Body of pancreas (tissue), 4 donors: ENCODE results near the gene ITGA2. TPM values are rescaled to one million over a fixed set of nuclear protein-coding genes. Genes with fewer than 3 reads are reported as not detected.

Experiments
- ATAC-seq: fragments of 150-250 bp; one replicate; pipeline ENCODE4 v1.9.1; 2016
- DNase-seq, 4 donors: peaks; one replicate each; pipeline ENCODE4 v3.0.0-alpha.2; 2019
- H3K27ac ChIP-seq, 4 donors: fragments of 200-600 bp; sonication (generic); 1 replicate in 3 of 4; 2 replicates in 1 of 4; pipeline versions ENCODE4 v1.5.1 to v1.6.1; 2016 to 2019; ENCODE audit warnings: mild to moderate bottlenecking in 1 of 4, mixed read lengths in 1 of 4, moderate library complexity in 1 of 4
- H3K27me3 ChIP-seq, 2 donors: fragments of 200-600 bp; sonication (generic); one replicate each; pipeline ENCODE4 v1.6.0; 2016; ENCODE audit warnings: mild to moderate bottlenecking in 1 of 2
- H3K36me3 ChIP-seq, 2 donors: fragments of 200-600 bp; sonication (generic); replicated peaks in 1 of 2; 2 replicates each; pipeline ENCODE4 v1.5.1; 2016; ENCODE audit warnings: low read depth in 2 of 2; ENCODE audit not compliant: insufficient read depth in 1 of 2
- H3K4me1 ChIP-seq: fragments of 200-600 bp; sonication (generic); one replicate; pipeline ENCODE4 v1.6.0; 2016
- H3K4me3 ChIP-seq, 2 donors: fragments of 200-600 bp; sonication (generic); 1 replicate in 1 of 2; 2 replicates in 1 of 2; pipeline ENCODE4 v1.5.1; 2016 to 2019
- H3K9me3 ChIP-seq, 3 donors: fragments of 200-600 bp; sonication (generic); 1 replicate in 2 of 3; 2 replicates in 1 of 3; pipeline ENCODE4 v1.5.1; 2016
- CTCF ChIP-seq, 7 experiments: fragments of 450-650 bp in 4 of 7; fragments of 200-600 bp in 3 of 7; sonication (generic) in 3 of 7; IDR thresholded peaks; one replicate each; pipeline ENCODE4 v1.5.1; 2016 to 2019; ENCODE audit warnings: antibody characterized with exemption in 7 of 7
- POLR2A ChIP-seq, 3 donors: fragments of 450-650 bp; IDR thresholded peaks; one replicate each; pipeline ENCODE4 v1.6.1; 2016; ENCODE audit warnings: antibody characterized with exemption in 3 of 3, mild to moderate bottlenecking in 2 of 3
- WGBS, 2 donors: methylation state at CpG; one replicate each; pipeline ENCODE4 v1.1.5; 2017; 5-methylcytosine and 5-hydroxymethylcytosine counted together
- intact Hi-C: fragments of 100-400 bp; cut with DNase I; formaldehyde crosslinking; loops from one replicate; pipeline ENCODE4 v1.15.1; 2023
- total RNA-seq, 2 donors: library from RNA; depleted of rRNA; stranded (reverse); fragments of >200 nt; gene quantifications; one replicate each; pipeline ENCODE4 v1.1.0, GENCODE V29; 2016

Gene ITGA2
- total RNA-seq, 2 donors from 2014 or later: 4.0 to 4.4 TPM

- intact Hi-C loops: no loop called here
- TF ChIP-seq POLR2A (IDR thresholded peaks at IDR 0.05): no peak
- no peak for TF ChIP-seq CTCF (IDR thresholded peaks at IDR 0.05)
- WGBS, 2 donors: 23 to 47% methylated on average over 6 of the region's 6 CpGs
- no peaks in the 10 kb centered on the region for H3K36me3 ChIP-seq
- no peak overlapping the region for H3K4me3 ChIP-seq
- ATAC-seq (no peak), DNase-seq (no peak)
- H3K9me3 ChIP-seq: no peaks in the 10 kb centered on the region
- no peaks in the 10 kb centered on the region for H3K4me1 ChIP-seq
- no peaks in the 10 kb centered on the region for H3K27me3 ChIP-seq
- H3K27ac ChIP-seq: peak overlapping the region in 2 of 4 donors; percentile 13 to 27
These were observed 8.3 kb downstream of the ITGA2 start for GRCh38 chr5:52997424-52997823.

GRCh38 chr5:52998552-52999313 is 9.6 kb downstream of the ITGA2 start:
- no peaks in the 10 kb centered on the region for H3K36me3 ChIP-seq
- intact Hi-C loops: no loop called here
- TF ChIP-seq POLR2A (IDR thresholded peaks at IDR 0.05) (no peak), CTCF (IDR thresholded peaks at IDR 0.05) (no peak)
- no peaks in the 10 kb centered on the region for H3K9me3 ChIP-seq
- WGBS, 2 donors: 61 to 63% methylated on average over 2 of the region's 2 CpGs
- ATAC-seq (no peak), DNase-seq (no peak)
- no peaks in the 10 kb centered on the region for H3K4me1 ChIP-seq
- no peaks in the 10 kb centered on the region for H3K27me3 ChIP-seq
- H3K4me3 ChIP-seq: no peak overlapping the region
- H3K27ac ChIP-seq: no peak overlapping the region

- intact Hi-C loops: no loop called here
- 88% methylated on average over 1 of the region's 1 CpG for whole genome bisulfite sequencing, 2 donors
- DNase-seq (no peak), ATAC-seq (no peak)
- H3K9me3 ChIP-seq: no peaks in the 10 kb centered on the region
- no peaks in the 10 kb centered on the region for H3K27me3 ChIP-seq
- H3K4me1 ChIP-seq: no peaks in the 10 kb centered on the region
- no peaks in the 10 kb centered on the region for H3K36me3 ChIP-seq
- no peak overlapping the region for H3K27ac ChIP-seq
- TF ChIP-seq POLR2A (IDR thresholded peaks at IDR 0.05) (no peak), CTCF (IDR thresholded peaks at IDR 0.05) (no peak)
- no peak overlapping the region for H3K4me3 ChIP-seq
These were observed 10.3 kb downstream of the ITGA2 start for GRCh38 chr5:52999344-52999949.

- Histone ChIP-seq H3K36me3 (no peaks in the 10 kb centered on the region), H3K27me3 (no peaks in the 10 kb centered on the region), H3K4me1 (no peaks in the 10 kb centered on the region), H3K9me3 (no peaks in the 10 kb centered on the region), H3K4me3 (no peak overlapping the region), H3K27ac (no peak overlapping the region)
- DNase-seq (no peak), ATAC-seq (no peak)
- 89 to 95% methylated on average over 4 of the region's 4 CpGs for WGBS, 2 donors
- TF ChIP-seq POLR2A (IDR thresholded peaks at IDR 0.05) (no peak), CTCF (IDR thresholded peaks at IDR 0.05) (no peak)
- intact Hi-C loops: no loop called here
These were observed 12.4 kb downstream of the ITGA2 start for GRCh38 chr5:53001541-53001940.
